ENCODE data around the gene MZB1. TPM values are rescaled to one million over a fixed set of nuclear protein-coding genes. Genes with fewer than 3 reads are reported as not detected.

The MZB1 gene
- total and polyA plus RNA-seq, 2 of the 8 experiments (the other 6 are each of a cell fraction or from before 2014, with no cell fraction given), result 0.39 to 0.47 TPM

DNA sequence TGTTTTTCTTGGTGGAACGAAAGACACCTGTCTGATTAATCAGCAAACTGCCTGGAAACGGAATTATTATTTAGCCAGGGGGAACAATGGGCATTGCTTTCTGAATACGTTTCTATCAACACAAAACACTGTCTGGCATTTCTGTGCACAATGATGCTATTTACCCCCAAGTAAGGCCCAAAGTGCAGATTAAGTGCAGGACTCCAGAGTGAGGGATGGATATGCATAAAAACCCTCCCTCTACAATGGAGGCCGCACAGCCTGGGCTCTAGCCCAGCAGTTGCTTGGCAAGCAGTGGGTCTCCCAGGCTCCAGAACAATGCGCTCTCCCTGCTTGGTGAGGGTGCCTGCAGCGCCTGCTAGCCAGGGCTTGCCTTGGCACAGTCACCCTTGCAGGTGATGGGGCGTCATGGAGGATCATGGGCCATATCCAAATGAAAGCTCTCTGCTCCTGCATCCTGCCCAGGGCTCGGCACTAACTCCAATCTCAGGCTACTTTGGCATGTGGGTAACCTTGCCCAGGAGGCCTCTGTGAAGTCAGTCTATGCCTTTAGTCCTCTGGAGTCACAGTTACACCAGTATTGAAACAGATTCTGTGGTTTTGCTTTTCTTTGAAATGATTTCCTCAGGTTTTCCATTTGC lies 25.6 kb upstream of the MZB1 start:
- H4K20me1 ChIP-seq (replicated peaks in 1 of 2; ENCODE audit: control insufficient read depth in 1 of 2, insufficient read depth in 2 of 2, low read length in 2 of 2), result no peaks in the 10 kb centered on the region
- no peaks in the 10 kb centered on the region for H3K23me2 ChIP-seq (ENCODE audit: low read depth, low read length)
- no peak overlapping the region for H3K4ac ChIP-seq (replicated peaks; ENCODE audit: insufficient read length, low read depth, low read length)
- H3K14ac ChIP-seq (ENCODE audit: insufficient read length), result no peak overlapping the region
- no peaks in the 10 kb centered on the region for H3K9me3 ChIP-seq (ENCODE audit: insufficient read depth in 2 of 2, low read depth in 1 of 2, low read length in 1 of 2)
- no peak overlapping the region for H2BK12ac ChIP-seq (ENCODE audit: low read depth, low read length)
- FAIRE-seq (no peak), DNase-seq (ENCODE audit: low read depth in 1 of 2, low spot score in 2 of 2) (no peak)
- 92% methylated on average over 8 of the region's 8 CpGs; no CpG with 5 or more reads in 1 of the 2 experiments for WGBS, 2 experiments (ENCODE audit: extremely low coverage in 1 of 2, insufficient coverage in 1 of 2, insufficient read length in 1 of 2, insufficient replicate concordance in 2 of 2, low coverage in 1 of 2, low lambda C conversion rate in 2 of 2, missing lambda C conversion rate in 1 of 2)
- H3K27ac ChIP-seq (ENCODE audit: low read depth, low read length), result no peak overlapping the region
- H4K91ac ChIP-seq (replicated peaks; ENCODE audit: insufficient read length, low read length), result no peak overlapping the region
- H3K23ac ChIP-seq (ENCODE audit: insufficient read length), result no peak overlapping the region
- no peak overlapping the region for H3K56ac ChIP-seq (replicated peaks; ENCODE audit: insufficient read length, low read depth, low read length)
- no peaks in the 10 kb centered on the region for H3K79me2 ChIP-seq (ENCODE audit: control insufficient read depth in 1 of 2, insufficient read depth in 2 of 2, low read length in 2 of 2)
- no peak overlapping the region for H3K9ac ChIP-seq (replicated peaks in 1 of 4; ENCODE audit: extremely low read depth in 1 of 4, low read depth in 3 of 4, low read length in 3 of 4)
- H2AFZ ChIP-seq (ENCODE audit: low read length), result no peak overlapping the region
- H3K27me3 ChIP-seq (replicated peaks in 1 of 4; ENCODE audit: control insufficient read depth in 3 of 4, extremely low read depth in 1 of 4, insufficient read depth in 3 of 4, low read length in 3 of 4), result no peaks in the 10 kb centered on the region
- no peak overlapping the region for H2BK5ac ChIP-seq (ENCODE audit: low read depth, low read length)
- peaks cover 4 to 9% (median 6%) of the 10 kb centered on the region in 4 experiments; a peak in 4 of 7 replicates for H3K4me1 ChIP-seq (replicated peaks in 1 of 4; ENCODE audit: control insufficient read depth in 3 of 4, insufficient read depth in 4 of 4, low read length in 3 of 4)
- H3K79me1 ChIP-seq (ENCODE audit: low read depth, low read length), result no peaks in the 10 kb centered on the region
- ChIA-PET POLR2A (ENCODE audit: partially characterized antibody) (interaction anchor here (0.5 to 1.4 kb wide), 5 partner anchors 8 to 102 kb away, joined by 3 to 4 read pairs (median 3); no protein-coding TSS in a partner anchor), CTCF (ENCODE audit: partially characterized antibody) (interaction anchor here (1.5 kb wide), 2 partner anchors 13 to 98 kb away, joined by 6 read pairs; no protein-coding TSS in a partner anchor)
- no peak overlapping the region for H2BK120ac ChIP-seq (replicated peaks; ENCODE audit: low read depth, low read length)
- no peak overlapping the region for H3K4me2 ChIP-seq (ENCODE audit: insufficient read depth in 1 of 2, low read depth in 2 of 2, low read length in 2 of 2)
- no peak overlapping the region for H2BK20ac ChIP-seq (ENCODE audit: low read length)
- no peak overlapping the region for H2BK15ac ChIP-seq (ENCODE audit: low read length)
- no peak overlapping the region for H4K5ac ChIP-seq (ENCODE audit: insufficient read length, low read depth, low read length)
- peaks cover 2 to 21% (median 6%) of the 10 kb centered on the region in 4 experiments; a peak in 5 of 8 replicates for H3K36me3 ChIP-seq (ENCODE audit: control insufficient read depth in 2 of 4, insufficient read depth in 4 of 4, low read length in 3 of 4)
- no peak overlapping the region for H2AK5ac ChIP-seq (ENCODE audit: low read depth, low read length)
- no peak overlapping the region for H3K4me3 ChIP-seq (ENCODE audit: extremely low read depth in 1 of 4, insufficient read depth in 2 of 4, low read depth in 3 of 4, low read length in 4 of 4)
- H3K18ac ChIP-seq (ENCODE audit: extremely low read depth, low read length), result no peak overlapping the region
- H4K8ac ChIP-seq (ENCODE audit: extremely low read depth, insufficient read depth, low read length), result no peak overlapping the region
- no peak for TF ChIP-seq HDAC2 (IDR thresholded peaks at IDR 0.05; ENCODE audit: borderline replicate concordance in 1 of 2, low read depth in 2 of 2, low read length in 2 of 2)
- TF ChIP-seq EP300 (IDR thresholded peaks at IDR 0.05; ENCODE audit: borderline replicate concordance in 1 of 2, low read depth in 2 of 2, low read length in 2 of 2), result no peak
- no peak for TF ChIP-seq POU5F1 (IDR thresholded peaks at IDR 0.05; ENCODE audit: low read depth, low read length)
